Measurements from ENCODE around the gene CHL1.

DNA sequence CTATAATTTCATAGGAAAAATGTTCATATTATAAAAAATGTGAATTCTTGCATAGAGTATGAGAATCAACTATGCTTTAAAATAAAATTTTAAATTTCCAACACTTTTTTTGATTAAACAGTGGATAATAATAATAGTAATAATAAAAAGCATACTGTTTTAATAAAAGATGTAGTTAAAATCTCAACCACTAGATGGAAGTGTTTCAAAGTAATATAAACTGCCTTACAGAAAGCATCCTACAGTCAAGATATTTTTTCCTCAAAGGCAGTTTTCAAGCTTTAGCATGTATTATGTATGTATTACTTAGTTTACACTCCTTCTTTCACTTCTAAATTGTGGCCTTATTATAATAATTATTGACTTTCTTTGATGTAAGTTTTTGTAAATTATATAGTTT lies 217.5 kb downstream of the CHL1 start:
- TF ChIP-seq, protein P1, sequence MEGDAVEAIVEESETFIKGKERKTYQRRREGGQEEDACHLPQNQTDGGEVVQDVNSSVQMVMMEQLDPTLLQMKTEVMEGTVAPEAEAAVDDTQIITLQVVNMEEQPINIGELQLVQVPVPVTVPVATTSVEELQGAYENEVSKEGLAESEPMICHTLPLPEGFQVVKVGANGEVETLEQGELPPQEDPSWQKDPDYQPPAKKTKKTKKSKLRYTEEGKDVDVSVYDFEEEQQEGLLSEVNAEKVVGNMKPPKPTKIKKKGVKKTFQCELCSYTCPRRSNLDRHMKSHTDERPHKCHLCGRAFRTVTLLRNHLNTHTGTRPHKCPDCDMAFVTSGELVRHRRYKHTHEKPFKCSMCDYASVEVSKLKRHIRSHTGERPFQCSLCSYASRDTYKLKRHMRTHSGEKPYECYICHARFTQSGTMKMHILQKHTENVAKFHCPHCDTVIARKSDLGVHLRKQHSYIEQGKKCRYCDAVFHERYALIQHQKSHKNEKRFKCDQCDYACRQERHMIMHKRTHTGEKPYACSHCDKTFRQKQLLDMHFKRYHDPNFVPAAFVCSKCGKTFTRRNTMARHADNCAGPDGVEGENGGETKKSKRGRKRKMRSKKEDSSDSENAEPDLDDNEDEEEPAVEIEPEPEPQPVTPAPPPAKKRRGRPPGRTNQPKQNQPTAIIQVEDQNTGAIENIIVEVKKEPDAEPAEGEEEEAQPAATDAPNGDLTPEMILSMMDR (IDR thresholded peaks at IDR 0.05), result peak in 2 of 6 experiments; percentile 35 to 39
- TF ChIP-seq POLR2A (IDR thresholded peaks at IDR 0.05), result no peak

Measured in esophagus squamous epithelium (tissue), 4 donors.